ENCODE results near the gene SS18.
"Not testable (repeated sequence)": the region's sequence is repeated elsewhere in the genome, so short reads cannot be mapped to it uniquely, and the experiment has no call there.

SS18 gene

GRCh38 chr18:26090130-26091046, at the start of gene SS18:
TSS of gene SS18 (minus strand) at chr18:26090613. CDS start at chr18:26090569, 44 bp downstream.
- peak; percentile 90 for DNase-seq

GRCh38 chr18:26135548-26135947, 45.1 kb upstream of the SS18 start:
- DNase-seq, result no peak

GRCh38 chr18:26134107-26134506, 43.7 kb upstream of the SS18 start:
- DNase-seq, result no peak

GRCh38 chr18:26133652-26134051, 43.2 kb upstream of the SS18 start, which contains the start of gene PSMA8:
TSS of gene PSMA8 (plus strand) at chr18:26133869. CDS start at chr18:26133966, 97 bp downstream.
- peak; percentile 39 for DNase-seq

GRCh38 chr18:26128192-26128591, 37.8 kb upstream of the SS18 start:
- not testable (repeated sequence) for DNase-seq

GRCh38 chr18:26127786-26128185, 37.4 kb upstream of the SS18 start:
- DNase-seq, result no peak

GRCh38 chr18:26121994-26122393, 31.6 kb upstream of the SS18 start:
- DNase-seq, result not testable (repeated sequence)

GRCh38 chr18:26121476-26121875, 31.1 kb upstream of the SS18 start:
- DNase-seq, result no peak

GRCh38 chr18:26119246-26119645, 28.8 kb upstream of the SS18 start:
- no peak for DNase-seq

- no peak for DNase-seq
Measured at GRCh38 chr18:26104035-26104434, 13.6 kb upstream of the SS18 start.

GRCh38 chr18:26103579-26103978, 13.2 kb upstream of the SS18 start:
- DNase-seq, result peak; percentile 33

GRCh38 chr18:26097563-26097962, 7.2 kb upstream of the SS18 start:
- no peak for DNase-seq

- DNase-seq, result no peak
Measured at GRCh38 chr18:26096852-26097251, 6.4 kb upstream of the SS18 start.

GRCh38 chr18:26091047-26091630, 726 bp upstream of the SS18 start:
- DNase-seq, result no peak

GRCh38 chr18:26089293-26090129, 902 bp downstream of the SS18 start:
- peak; percentile 11 for DNase-seq

- no peak for DNase-seq
Measured at GRCh38 chr18:26088487-26088886, 1.9 kb downstream of the SS18 start.

GRCh38 chr18:26086959-26087358, 3.5 kb downstream of the SS18 start:
- DNase-seq, result no peak

GRCh38 chr18:26085056-26085455, 5.4 kb downstream of the SS18 start:
- DNase-seq, result no peak

GRCh38 chr18:26083099-26083498, 7.3 kb downstream of the SS18 start:
- no peak for DNase-seq

GRCh38 chr18:26082475-26082874, 7.9 kb downstream of the SS18 start:
- no peak for DNase-seq

- DNase-seq, result no peak
Measured at GRCh38 chr18:26074246-26074645, 16.2 kb downstream of the SS18 start.

- no peak for DNase-seq
Measured at GRCh38 chr18:26073758-26074157, 16.7 kb downstream of the SS18 start.

GRCh38 chr18:26071725-26072124, 18.7 kb downstream of the SS18 start:
- DNase-seq, result no peak

All from stimulated activated CD4-positive, alpha-beta T cell treated with anti-CD3 and anti-CD28 coated beads, Interleukin-4, amount 100 ng/mL, for 24 hours (primary cell).